Activated CD4-positive, alpha-beta T cell treated with anti-CD3 and anti-CD28 coated beads, Interleukin-2, amount 10 ng/mL, durations not matched to agents 7 days and 5 days (primary cell): ENCODE results near the gene SNRPB. TPM values are rescaled to one million over a fixed set of nuclear protein-coding genes. Genes with fewer than 3 reads are reported as not detected.

Source experiments
- CTCF ChIA-PET: fragments of 350-600 bp; sonication (Branson Sonifier 250); formaldehyde crosslinking; loops from one replicate; lab custom pipeline; 2021; ENCODE audit warnings: antibody characterized with exemption; lab: Charles Lee
- POLR2A ChIA-PET: fragments of 350-600 bp; sonication (Branson Sonifier 250); formaldehyde crosslinking; loops from one replicate; lab custom pipeline; 2021; ENCODE audit warnings: antibody characterized with exemption; lab: Charles Lee
- DNase-seq: peaks from one replicate; pipeline ENCODE4 v3.0.0-alpha.2; 2020
- H3K27ac Mint-ChIP-seq: one replicate; pipeline ENCODE4 v1.8.0; 2021; ENCODE audit warnings: mild to moderate bottlenecking, moderate library complexity, mixed read lengths
- H3K27me3 Mint-ChIP-seq: one replicate; pipeline ENCODE4 v1.8.0; 2021; ENCODE audit warnings: mixed read lengths
- H3K36me3 Mint-ChIP-seq: one replicate; pipeline ENCODE4 v1.8.0; 2021; ENCODE audit warnings: low read depth, mixed read lengths
- H3K4me1 Mint-ChIP-seq: one replicate; pipeline ENCODE4 v1.8.0; 2021; ENCODE audit warnings: mixed read lengths
- H3K4me3 Mint-ChIP-seq: one replicate; pipeline ENCODE4 v1.8.0; 2021; ENCODE audit warnings: mild to moderate bottlenecking, moderate library complexity, mixed read lengths
- H3K9me3 Mint-ChIP-seq: one replicate; pipeline ENCODE4 v1.8.0; 2021; ENCODE audit warnings: mixed read lengths
- total RNA-seq, 2 experiments: library from RNA; stranded (reverse); gene quantifications; one replicate each; pipeline ENCODE4 v1.2.3, GENCODE V29; 2021

Gene SNRPB
- total RNA-seq, 2 experiments from 2014 or later, result 247 to 291 TPM

DNA sequence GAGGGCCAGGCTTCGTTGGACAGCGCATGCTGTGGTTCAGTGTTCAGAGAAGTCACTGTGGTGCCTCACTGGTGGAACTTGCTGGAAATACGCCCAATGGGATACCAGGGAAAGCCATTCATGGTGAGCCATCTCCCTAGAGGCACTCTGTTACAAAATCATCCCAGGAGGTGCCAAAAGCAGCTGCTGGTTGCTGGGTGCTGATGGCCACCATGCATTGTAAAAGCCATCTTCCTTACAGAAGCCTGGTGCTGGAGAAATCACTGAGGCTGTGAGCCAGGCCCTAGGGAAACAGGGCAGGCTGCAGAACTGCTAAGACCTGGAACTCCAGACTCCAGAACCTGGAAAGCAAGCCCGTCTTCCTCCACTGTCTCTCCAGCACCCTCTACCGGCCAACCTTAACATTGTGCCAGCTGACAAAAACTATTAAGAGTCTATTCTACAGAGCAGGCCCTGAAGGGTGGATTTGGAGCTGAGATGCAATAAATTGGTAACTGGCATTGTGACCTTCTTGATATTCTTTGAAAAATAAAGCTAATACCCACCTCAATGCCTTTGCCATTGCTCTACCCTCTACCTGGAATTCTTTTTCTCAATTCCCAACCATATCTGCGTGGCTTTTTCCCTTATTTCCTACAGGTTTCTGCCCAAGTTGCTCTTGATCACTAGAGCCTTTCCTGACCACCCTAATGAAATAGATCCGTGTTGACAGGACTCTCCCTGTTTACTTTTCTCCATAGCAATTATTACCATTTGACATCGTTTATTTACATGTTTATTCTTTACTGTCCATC, 18.5 kb downstream of the SNRPB start:
- ChIA-PET CTCF (interaction anchor here (0.9 to 1.6 kb wide), 9 partner anchors 9 to 245 kb away, joined by 3 to 6 read pairs (median 4); no protein-coding TSS in a partner anchor), POLR2A (no interaction called here)
- DNase-seq, result peak; percentile 79
- Mint-ChIP-seq H3K27ac (no peak overlapping the region), H3K4me3 (no peak overlapping the region), H3K36me3 (no peaks in the 10 kb centered on the region), H3K9me3 (no peaks in the 10 kb centered on the region), H3K27me3 (no peaks in the 10 kb centered on the region), H3K4me1 (peaks cover 13% of the 10 kb centered on the region)

DNA sequence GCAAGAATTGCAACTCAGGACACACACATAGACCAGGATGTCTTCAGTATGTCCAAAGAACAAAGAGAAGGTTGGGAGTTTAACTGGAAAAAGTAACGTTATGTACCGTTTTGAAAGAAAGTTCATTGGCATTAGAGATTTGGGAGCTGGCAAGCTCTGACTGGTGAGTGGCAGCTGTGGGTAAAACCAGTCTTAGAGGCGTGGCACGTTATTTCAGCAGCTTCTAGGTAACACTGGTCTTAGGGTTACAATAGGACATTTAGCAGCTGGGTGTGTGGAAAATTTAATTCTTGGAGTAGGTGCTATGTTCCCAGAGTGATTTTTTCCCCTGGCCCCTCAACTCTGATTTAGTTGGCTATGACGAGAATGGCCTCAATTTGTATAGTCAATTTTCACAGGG, 19.2 kb downstream of the SNRPB start:
- Mint-ChIP-seq H3K36me3 (no peaks in the 10 kb centered on the region), H3K4me3 (no peak overlapping the region), H3K9me3 (no peaks in the 10 kb centered on the region), H3K27me3 (no peaks in the 10 kb centered on the region), H3K27ac (no peak overlapping the region), H3K4me1 (peaks cover 13% of the 10 kb centered on the region)
- ChIA-PET CTCF (interaction anchor here (0.9 to 1.6 kb wide), 6 partner anchors 10 to 244 kb away, joined by 3 to 6 read pairs (median 4); no protein-coding TSS in a partner anchor), POLR2A (no interaction called here)
- DNase-seq, result no peak

DNA sequence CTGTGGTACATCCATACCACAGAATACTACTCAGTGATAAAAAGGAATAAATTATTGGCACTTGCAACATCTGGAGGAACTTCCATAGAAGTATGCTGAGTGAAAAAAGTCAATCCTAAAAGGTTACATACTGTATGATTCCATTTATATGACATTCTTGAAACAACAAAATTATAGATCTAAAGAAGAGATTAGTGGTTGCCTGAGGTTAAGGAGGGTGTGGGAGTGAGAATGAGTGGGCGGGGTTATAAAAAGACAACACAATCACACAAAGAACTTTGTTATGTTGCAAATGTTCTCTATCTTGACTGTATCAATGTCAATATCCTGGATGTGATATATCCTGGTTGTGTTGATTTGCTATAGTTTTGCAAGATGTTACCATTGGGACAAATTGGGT, 21.2 kb downstream of the SNRPB start:
- H3K27me3 Mint-ChIP-seq, result no peaks in the 10 kb centered on the region
- H3K9me3 Mint-ChIP-seq, result no peaks in the 10 kb centered on the region
- ChIA-PET POLR2A (no interaction called here), CTCF (no interaction called here)
- H3K36me3 Mint-ChIP-seq, result no peaks in the 10 kb centered on the region
- peaks cover 13% of the 10 kb centered on the region for H3K4me1 Mint-ChIP-seq
- DNase-seq, result no peak
- H3K27ac Mint-ChIP-seq, result no peak overlapping the region
- H3K4me3 Mint-ChIP-seq, result no peak overlapping the region

DNA sequence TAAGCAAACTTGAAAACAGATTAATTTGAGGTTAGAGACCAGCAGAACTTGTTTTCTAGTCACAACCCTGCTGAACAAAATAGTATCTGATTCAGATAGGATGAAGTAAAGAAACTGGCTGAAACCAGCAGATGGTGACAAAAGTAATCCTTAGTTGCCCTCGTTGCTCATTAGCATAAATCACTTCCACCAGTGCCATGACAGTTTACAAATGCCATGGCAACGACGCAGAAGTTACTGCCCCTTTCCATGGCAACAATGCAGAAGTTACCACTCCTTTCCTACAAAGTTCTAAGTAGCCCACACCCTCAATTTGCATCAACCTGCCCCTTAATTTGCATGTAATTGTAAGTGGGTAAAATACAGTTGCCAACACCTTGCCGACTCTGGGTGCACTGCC, 23.7 kb downstream of the SNRPB start:
- ChIA-PET CTCF (interaction anchor here (0.9 kb wide), 1 partner anchor 12 kb away, joined by 3 read pairs; no protein-coding TSS in a partner anchor), POLR2A (no interaction called here)
- DNase-seq, result no peak
- Mint-ChIP-seq H3K27ac (no peak overlapping the region), H3K4me1 (peaks cover 13% of the 10 kb centered on the region), H3K36me3 (no peaks in the 10 kb centered on the region), H3K27me3 (no peaks in the 10 kb centered on the region), H3K9me3 (no peaks in the 10 kb centered on the region), H3K4me3 (no peak overlapping the region)

DNA sequence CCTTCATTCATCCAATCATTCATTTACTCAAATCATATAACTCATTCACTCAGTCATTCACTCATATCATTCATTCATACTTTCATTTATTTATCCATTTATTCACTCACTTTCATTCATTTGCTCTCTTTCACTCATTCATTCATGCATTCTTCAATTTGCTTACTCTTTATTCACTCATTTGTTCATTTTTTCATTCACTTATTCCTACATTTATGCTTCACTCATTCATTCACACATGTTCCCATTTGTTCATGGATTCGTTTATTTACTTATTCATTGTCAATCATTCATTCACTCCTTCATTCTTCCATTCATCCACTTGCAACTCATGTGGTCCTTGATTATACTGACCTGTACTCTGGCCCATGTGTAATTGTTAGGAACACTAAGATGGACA, 39.4 kb downstream of the SNRPB start:
- no peak overlapping the region for H3K27ac Mint-ChIP-seq

DNA sequence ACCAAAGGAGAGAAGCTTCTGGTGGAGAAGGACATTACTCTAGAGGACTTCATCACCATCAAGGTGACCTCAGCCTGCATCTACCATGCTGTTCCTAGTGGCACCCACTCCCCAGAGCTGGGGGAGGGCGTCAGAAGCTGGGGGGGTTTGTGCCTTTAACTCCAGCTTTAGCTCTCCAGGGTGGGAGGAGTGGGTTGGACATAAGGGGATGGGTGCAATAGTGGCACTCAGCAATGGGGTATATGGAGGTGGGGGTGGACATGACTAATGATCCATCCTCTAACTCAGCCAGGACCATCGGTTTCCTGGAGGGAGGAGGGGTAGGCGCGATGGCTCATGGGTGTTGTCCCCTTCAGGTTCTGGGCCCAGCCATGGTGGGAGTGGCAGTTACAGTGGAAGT, 40.1 kb downstream of the SNRPB start:
- DNase-seq, result no peak
- Mint-ChIP-seq H3K36me3 (no peaks in the 10 kb centered on the region), H3K4me3 (no peak overlapping the region), H3K4me1 (no peaks in the 10 kb centered on the region), H3K9me3 (no peaks in the 10 kb centered on the region), H3K27ac (no peak overlapping the region), H3K27me3 (peaks cover 17% of the 10 kb centered on the region)
- ChIA-PET CTCF (interaction anchor here (0.6 kb wide), 1 partner anchor 341 kb away, joined by 5 read pairs; no protein-coding TSS in a partner anchor), POLR2A (no interaction called here)

More for the DNA sequence above, 39.4 kb downstream of the SNRPB start:
- no peaks in the 10 kb centered on the region for H3K36me3 Mint-ChIP-seq
- POLR2A ChIA-PET, result no interaction called here
- H3K4me1 Mint-ChIP-seq, result no peaks in the 10 kb centered on the region
- DNase-seq, result no peak
- H3K4me3 Mint-ChIP-seq, result no peak overlapping the region
- H3K9me3 Mint-ChIP-seq, result no peaks in the 10 kb centered on the region
- CTCF ChIA-PET, result no interaction called here
- peaks cover 14% of the 10 kb centered on the region for H3K27me3 Mint-ChIP-seq

DNA sequence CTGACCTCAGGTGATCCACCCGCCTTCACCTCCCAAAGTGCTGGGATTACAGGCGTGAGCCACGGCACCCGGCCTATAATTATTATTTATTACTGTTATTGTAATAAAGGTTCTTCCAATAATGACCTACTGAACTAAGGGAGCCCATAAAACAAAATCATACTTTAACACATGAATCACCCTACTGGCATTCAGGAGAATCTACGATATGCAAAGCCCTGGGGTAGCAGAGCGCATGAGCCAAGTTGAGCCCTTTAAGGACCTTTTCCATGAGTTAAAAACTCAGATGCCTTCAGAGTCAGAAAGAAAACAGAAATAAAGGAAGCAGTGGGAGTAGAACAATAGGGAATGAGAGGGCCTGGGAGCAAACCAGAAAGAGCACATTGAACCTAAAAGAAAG, 41.5 kb downstream of the SNRPB start:
- H3K9me3 Mint-ChIP-seq, result no peaks in the 10 kb centered on the region
- no peaks in the 10 kb centered on the region for H3K4me1 Mint-ChIP-seq
- peaks cover 21% of the 10 kb centered on the region for H3K27me3 Mint-ChIP-seq
- H3K27ac Mint-ChIP-seq, result no peak overlapping the region
- ChIA-PET CTCF (no interaction called here), POLR2A (no interaction called here)
- DNase-seq, result no peak
- H3K4me3 Mint-ChIP-seq, result no peak overlapping the region
- no peaks in the 10 kb centered on the region for H3K36me3 Mint-ChIP-seq

DNA sequence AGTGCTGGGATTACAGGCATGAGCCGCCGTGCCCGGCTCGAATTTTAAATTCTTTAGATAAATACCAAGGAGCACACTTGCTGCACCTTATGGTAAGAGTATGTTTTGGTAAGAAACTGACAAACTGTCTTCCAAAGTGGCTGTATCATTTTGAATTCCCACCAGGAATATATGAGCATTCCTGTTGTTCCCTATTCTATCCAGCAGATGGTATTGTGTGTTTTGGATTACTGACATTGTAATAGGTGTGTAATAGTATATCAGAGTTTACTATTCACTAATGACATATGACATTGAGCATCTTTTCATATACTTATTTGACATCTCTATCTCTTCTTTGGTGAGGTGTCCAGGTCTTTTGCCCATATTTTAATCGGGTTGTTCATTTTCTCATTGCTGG, 49.3 kb downstream of the SNRPB start:
- POLR2A ChIA-PET, result no interaction called here
- Mint-ChIP-seq H3K36me3 (no peaks in the 10 kb centered on the region), H3K4me3 (no peak overlapping the region), H3K9me3 (no peaks in the 10 kb centered on the region), H3K27ac (no peak overlapping the region), H3K4me1 (no peaks in the 10 kb centered on the region), H3K27me3 (peaks cover 26% of the 10 kb centered on the region)
- CTCF ChIA-PET, result no interaction called here
- no peak for DNase-seq

DNA sequence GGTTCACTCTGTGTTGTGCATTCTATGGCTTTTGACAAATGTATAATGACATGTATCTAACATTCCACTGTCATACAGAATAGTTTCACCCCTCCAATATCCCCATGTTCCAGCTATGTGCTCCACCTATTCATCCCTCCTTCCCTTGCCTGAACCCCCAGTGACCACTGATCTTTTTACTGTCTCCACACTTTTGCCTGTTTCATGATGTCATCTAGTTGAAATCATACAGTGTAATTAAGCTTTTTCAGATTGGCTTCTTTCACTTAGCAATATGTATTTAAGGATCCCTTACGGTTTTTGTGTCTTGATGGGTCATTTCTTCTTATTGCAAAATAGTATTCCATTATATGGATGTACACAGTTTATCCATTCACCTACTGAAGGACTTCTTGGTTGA, 50.1 kb downstream of the SNRPB start:
- no peak overlapping the region for H3K4me3 Mint-ChIP-seq
- ChIA-PET POLR2A (no interaction called here), CTCF (no interaction called here)
- no peaks in the 10 kb centered on the region for H3K4me1 Mint-ChIP-seq
- H3K27me3 Mint-ChIP-seq, result peaks cover 25% of the 10 kb centered on the region
- no peak overlapping the region for H3K27ac Mint-ChIP-seq
- H3K9me3 Mint-ChIP-seq, result no peaks in the 10 kb centered on the region
- DNase-seq, result no peak
- no peaks in the 10 kb centered on the region for H3K36me3 Mint-ChIP-seq

DNA sequence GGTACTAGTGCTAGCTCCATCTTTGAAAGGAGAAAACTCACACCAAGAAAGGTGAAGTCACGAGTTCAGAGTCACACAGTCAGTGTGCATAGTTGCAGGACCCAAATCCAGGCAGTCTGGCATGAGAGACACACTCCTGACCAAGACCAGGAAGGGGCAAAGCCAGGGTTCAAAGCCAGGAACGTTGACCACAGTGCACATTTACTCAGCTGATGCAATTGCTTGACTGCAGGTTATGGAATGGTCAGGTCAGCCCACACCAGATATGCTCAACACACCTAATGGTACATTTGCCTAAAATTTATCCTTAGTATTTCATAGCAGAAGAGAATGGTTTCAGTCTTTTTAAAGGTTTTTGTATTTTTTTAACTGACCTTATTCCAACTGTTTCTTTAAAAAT, 52.2 kb downstream of the SNRPB start:
- Mint-ChIP-seq H3K4me1 (no peaks in the 10 kb centered on the region), H3K36me3 (no peaks in the 10 kb centered on the region), H3K27me3 (peaks cover 27% of the 10 kb centered on the region), H3K9me3 (no peaks in the 10 kb centered on the region), H3K4me3 (no peak overlapping the region), H3K27ac (no peak overlapping the region)
- DNase-seq, result no peak
- POLR2A ChIA-PET, result no interaction called here
- CTCF ChIA-PET, result no interaction called here

DNA sequence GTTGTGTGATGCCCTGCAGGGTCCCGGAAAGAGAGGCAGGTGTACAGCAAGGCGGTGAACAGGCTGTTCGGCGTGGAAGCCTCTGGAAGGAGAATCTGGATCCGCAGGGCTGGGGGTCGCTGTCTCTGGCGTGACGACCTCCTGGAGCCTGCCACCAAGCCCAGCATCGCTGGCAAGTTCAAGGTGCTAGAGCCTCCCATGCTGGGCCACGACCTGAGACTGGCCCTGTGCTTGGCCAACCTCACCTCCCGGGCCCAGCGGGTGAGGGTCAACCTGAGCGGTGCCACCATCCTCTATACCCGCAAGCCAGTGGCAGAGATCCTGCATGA, 53.4 kb downstream of the SNRPB start:
- no peaks in the 10 kb centered on the region for H3K9me3 Mint-ChIP-seq
- no peaks in the 10 kb centered on the region for H3K36me3 Mint-ChIP-seq
- CTCF ChIA-PET, result no interaction called here
- no peak overlapping the region for H3K4me3 Mint-ChIP-seq
- no peak overlapping the region for H3K27ac Mint-ChIP-seq
- H3K27me3 Mint-ChIP-seq, result peaks cover 32% of the 10 kb centered on the region
- POLR2A ChIA-PET, result no interaction called here
- DNase-seq, result no peak
- H3K4me1 Mint-ChIP-seq, result no peaks in the 10 kb centered on the region

DNA sequence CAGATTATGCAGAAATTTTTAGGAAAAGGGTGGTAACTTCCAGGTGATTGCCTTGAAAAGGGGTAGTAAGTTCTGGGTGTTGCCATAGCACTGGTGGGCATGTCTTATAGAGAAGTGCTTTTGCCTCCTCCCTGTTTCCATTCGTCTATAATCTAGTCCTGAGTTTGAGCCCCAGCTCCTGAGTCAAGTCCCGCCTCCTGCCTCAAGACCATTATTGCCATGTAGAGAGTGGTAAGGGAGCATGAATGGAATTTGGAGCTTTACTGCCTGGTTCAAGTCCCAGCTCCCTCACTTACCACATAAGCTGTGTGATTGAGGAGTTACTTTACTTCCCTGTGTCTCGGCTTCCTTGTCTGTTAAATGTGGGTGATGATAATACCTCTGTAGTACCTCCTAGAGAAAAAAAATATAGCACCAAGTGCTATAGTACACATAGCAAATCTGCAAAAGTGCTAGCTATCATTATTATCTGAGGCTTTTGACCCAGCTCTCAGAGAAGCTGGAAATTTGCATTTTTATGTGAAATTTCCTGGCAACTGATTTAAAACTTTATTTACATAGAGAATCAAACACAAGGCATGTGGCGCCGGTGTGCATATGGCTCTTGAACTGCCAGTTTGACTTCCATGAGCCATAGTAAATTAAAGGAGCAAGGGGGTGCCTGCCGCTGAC, 53.9 kb downstream of the SNRPB start:
- Mint-ChIP-seq H3K4me3 (no peak overlapping the region), H3K9me3 (no peaks in the 10 kb centered on the region), H3K27me3 (peaks cover 32% of the 10 kb centered on the region), H3K4me1 (no peaks in the 10 kb centered on the region), H3K36me3 (no peaks in the 10 kb centered on the region), H3K27ac (no peak overlapping the region)
- DNase-seq, result no peak
- POLR2A ChIA-PET, result no interaction called here
- CTCF ChIA-PET, result no interaction called here
